Mammary epithelial cell (primary cell): ENCODE data around the gene MSI2.

Source experiments
- EZH2 ChIP-seq: IDR thresholded peaks from 2 replicates; pipeline ENCODE4 v1.6.1; 2012; ENCODE audit warnings: low read length, inconsistent platforms, borderline replicate concordance
- TF ChIP-seq, protein P1 (sequence below), 2 donors: IDR thresholded peaks in 1 of 2; conservative IDR thresholded peaks in 1 of 2; 2 replicates each; pipeline ENCODE4 v1.5.1; 2011 to 2012; ENCODE audit warnings: inconsistent platforms in 2 of 2, low read length in 2 of 2, mild to moderate bottlenecking in 2 of 2, control low read depth in 1 of 2, low read depth in 1 of 2; ENCODE audit not compliant: insufficient read depth in 1 of 2; ENCODE audit errors: extremely low read depth in 1 of 2

- TF ChIP-seq EZH2: no peak
- TF ChIP-seq, protein P1, sequence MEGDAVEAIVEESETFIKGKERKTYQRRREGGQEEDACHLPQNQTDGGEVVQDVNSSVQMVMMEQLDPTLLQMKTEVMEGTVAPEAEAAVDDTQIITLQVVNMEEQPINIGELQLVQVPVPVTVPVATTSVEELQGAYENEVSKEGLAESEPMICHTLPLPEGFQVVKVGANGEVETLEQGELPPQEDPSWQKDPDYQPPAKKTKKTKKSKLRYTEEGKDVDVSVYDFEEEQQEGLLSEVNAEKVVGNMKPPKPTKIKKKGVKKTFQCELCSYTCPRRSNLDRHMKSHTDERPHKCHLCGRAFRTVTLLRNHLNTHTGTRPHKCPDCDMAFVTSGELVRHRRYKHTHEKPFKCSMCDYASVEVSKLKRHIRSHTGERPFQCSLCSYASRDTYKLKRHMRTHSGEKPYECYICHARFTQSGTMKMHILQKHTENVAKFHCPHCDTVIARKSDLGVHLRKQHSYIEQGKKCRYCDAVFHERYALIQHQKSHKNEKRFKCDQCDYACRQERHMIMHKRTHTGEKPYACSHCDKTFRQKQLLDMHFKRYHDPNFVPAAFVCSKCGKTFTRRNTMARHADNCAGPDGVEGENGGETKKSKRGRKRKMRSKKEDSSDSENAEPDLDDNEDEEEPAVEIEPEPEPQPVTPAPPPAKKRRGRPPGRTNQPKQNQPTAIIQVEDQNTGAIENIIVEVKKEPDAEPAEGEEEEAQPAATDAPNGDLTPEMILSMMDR (conservative IDR thresholded peaks at IDR 0.05 in 1 of 2, IDR thresholded peaks at IDR 0.05 in 1 of 2; ENCODE audit: extremely low read depth in 1 of 2, insufficient read depth in 1 of 2, low read depth in 1 of 2, low read length in 2 of 2): no peak
These were observed 7.9 kb downstream of the MSI2 start for GRCh38 chr17:57264250-57264649.
